Psoas muscle (tissue), 8 donors: ENCODE measurements around the gene SLC25A43. TPM values are rescaled to one million over a fixed set of nuclear protein-coding genes. Genes with fewer than 3 reads are reported as not detected.

Source experiments
- ATAC-seq, 4 donors: fragments of 200-7000 bp; cut with Tn5 transposase; one replicate each; pipeline ENCODE4 v1.9.1; 2020; ENCODE audit warnings: moderate library complexity in 3 of 4, mild to moderate bottlenecking in 2 of 4
- DNase-seq, 2 donors: peaks; one replicate each; pipeline ENCODE4 v3.0.0-alpha.2; 2020
- H3K27ac ChIP-seq: fragments of 200-600 bp; one replicate; pipeline ENCODE4 v1.8.0; 2022
- H3K27me3 ChIP-seq, 3 donors: fragments of 200-600 bp in 1 of 3; one replicate each; pipeline versions ENCODE4 v1.6.1 to v1.8.0; 2013 to 2022; ENCODE audit warnings: low read length in 2 of 3, mild to moderate bottlenecking in 2 of 3, moderate library complexity in 1 of 3; ENCODE audit not compliant: insufficient read depth in 3 of 3
- H3K36me3 ChIP-seq, 2 donors: fragments of 200-600 bp in 1 of 2; one replicate each; pipeline versions ENCODE4 v1.6.1 to v1.8.0; 2013 to 2022; ENCODE audit warnings: low read depth in 1 of 2, mild to moderate bottlenecking in 1 of 2, moderate library complexity in 1 of 2; ENCODE audit not compliant: insufficient read depth in 1 of 2
- H3K4me1 ChIP-seq: fragments of 200-600 bp; one replicate; pipeline ENCODE4 v1.8.0; 2022
- H3K4me3 ChIP-seq: fragments of 200-600 bp; one replicate; pipeline ENCODE4 v1.8.0; 2022; ENCODE audit warnings: mild to moderate bottlenecking
- H3K9me3 ChIP-seq: fragments of 200-600 bp; one replicate; pipeline ENCODE4 v1.8.0; 2022
- CTCF ChIP-seq: fragments of 200-600 bp; IDR thresholded peaks from one replicate; pipeline ENCODE4 v1.8.0; 2022; ENCODE audit warnings: antibody characterized with exemption
- WGBS, 3 donors: extraction: QIAGEN DNeasy Blood & Tissue Kit; methylation state at CpG; one replicate each; pipeline versions ENCODE4 v1.1.6 to v1.1.7; 2013; 5-methylcytosine and 5-hydroxymethylcytosine counted together
- intact Hi-C, 2 donors: fragments of 100-400 bp; cut with DNase I; formaldehyde crosslinking; loops; one replicate each; pipeline versions ENCODE4 v1.11.0 to v1.14.2; 2022
- polyA plus RNA-seq, 3 donors: library from polyadenylated mRNA; stranded (reverse); fragments of 200-250 nt; gene quantifications; one replicate each; pipeline ENCODE4 v1.2.3, GENCODE V29; 2013
- total RNA-seq, 4 donors: library from RNA; stranded (reverse); fragmentation: NEBNext Ultra II Directional in 2 of 4; extraction: Animal tissue kit (Norgen Biotek cat#: 25700) in 2 of 4; gene quantifications; one replicate each; pipeline versions ENCODE4 v1.2.1 to v1.2.4, GENCODE V29; 2021 to 2023
- donor health status: healthy with polysubstance abuse.
- donor health status: DM: no; HTN: no; CAD: no; lungs with moderate emphysema.
- donor health status: Bipolar disorder and iron deficiency.
- donor health status: healthy.
- donor health status: DM: yes; HTN: yes; CAD: no.
- donor health status: DM: no; HTN: no; CAD: no.
- donor health status: DM: no; HTN: no; CAD: no.
- donor health status: DM: yes; HTN: yes; CAD: no.

SLC25A43 gene
- total and polyA plus RNA-seq, 7 donors: 1.1 to 2.9 (median 1.6) TPM

GRCh38 chrX:119417376-119417775, 18.2 kb downstream of the SLC25A43 start:
- ATAC-seq (no peak), DNase-seq (no peak)
- TF ChIP-seq CTCF: no peak
- WGBS, 3 donors: 70 to 89% (median 74%) methylated on average over 4 of the region's 4 CpGs
- Histone ChIP-seq H3K36me3 (no peaks in the 10 kb centered on the region), H3K27ac (no peak overlapping the region), H3K4me1 (no peaks in the 10 kb centered on the region), H3K27me3 (no peaks in the 10 kb centered on the region), H3K4me3 (no peak overlapping the region), H3K9me3 (no peaks in the 10 kb centered on the region)
- intact Hi-C loops: loop anchor here in 1 of 2 donors (10.0 kb wide), 1 partner anchor 97 kb away; no protein-coding TSS in a partner anchor

GRCh38 chrX:119417842-119418241, 18.7 kb downstream of the SLC25A43 start:
- intact Hi-C loops: loop anchor here in 1 of 2 donors (10.0 kb wide), 1 partner anchor 97 kb away; no protein-coding TSS in a partner anchor
- 38 to 46% (median 45%) methylated on average over 1 of the region's 1 CpG for WGBS, 3 donors
- ATAC-seq: no peak

GRCh38 chrX:119419146-119419545, 20.0 kb downstream of the SLC25A43 start:
- H3K27me3 ChIP-seq: no peaks in the 10 kb centered on the region
- ATAC-seq: no peak
- no peak for DNase-seq
- H3K27ac ChIP-seq: no peak overlapping the region
- H3K36me3 ChIP-seq: no peaks in the 10 kb centered on the region
- intact Hi-C loops: loop anchor here in 1 of 2 donors (10.0 kb wide), 1 partner anchor 96 kb away; no protein-coding TSS in a partner anchor
- H3K9me3 ChIP-seq: no peaks in the 10 kb centered on the region
- H3K4me1 ChIP-seq: no peaks in the 10 kb centered on the region
- no peak for TF ChIP-seq CTCF
- WGBS, 3 donors: 74 to 89% (median 86%) methylated on average over 4 of the region's 4 CpGs
- no peak overlapping the region for H3K4me3 ChIP-seq

More at GRCh38 chrX:119417842-119418241, 18.7 kb downstream of the SLC25A43 start:
- no peak for TF ChIP-seq CTCF
- no peak for DNase-seq
- H3K36me3 ChIP-seq: no peaks in the 10 kb centered on the region
- no peaks in the 10 kb centered on the region for H3K4me1 ChIP-seq
- H3K9me3 ChIP-seq: no peaks in the 10 kb centered on the region
- no peak overlapping the region for H3K27ac ChIP-seq
- H3K27me3 ChIP-seq: no peaks in the 10 kb centered on the region
- no peak overlapping the region for H3K4me3 ChIP-seq

GRCh38 chrX:119419898-119420297, 20.8 kb downstream of the SLC25A43 start:
- H3K9me3 ChIP-seq: no peaks in the 10 kb centered on the region
- intact Hi-C loops: loop anchor here in 1 of 2 donors (10.0 kb wide), 1 partner anchor 95 kb away; no protein-coding TSS in a partner anchor
- DNase-seq (no peak), ATAC-seq (no peak)
- WGBS, 3 donors: 77 to 95% (median 92%) methylated on average over 2 of the region's 2 CpGs
- H3K4me1 ChIP-seq: no peaks in the 10 kb centered on the region
- H3K4me3 ChIP-seq: no peak overlapping the region
- H3K27ac ChIP-seq: no peak overlapping the region
- no peaks in the 10 kb centered on the region for H3K27me3 ChIP-seq
- no peaks in the 10 kb centered on the region for H3K36me3 ChIP-seq
- TF ChIP-seq CTCF: no peak
